ENCODE measurements around the gene C1QTNF5. TPM values are rescaled to one million over a fixed set of nuclear protein-coding genes. Genes with fewer than 3 reads are reported as not detected.
A peak's percentile ranks its signal among the peaks of the same experiment; 100 is the strongest.

Gene C1QTNF5
- total RNA-seq, 4 donors from 2014 or later: 4.0 to 16.0 (median 6.0) TPM

- H3K36me3 ChIP-seq: no peaks in the 10 kb centered on the region
- DNase-seq (no peak), ATAC-seq (no peak)
- intact Hi-C loops (cut with DNase I; ENCODE audit: low total_unique reads) (loop anchor here (5.0 kb wide), 1 partner anchor 172 kb away; the partner anchor contains the start of gene ABCG4), in situ Hi-C loops (cut with MboI; ENCODE audit: low sequenced_read_pairs in 4 of 4) (loop anchor here in 2 of 4 donors (10.0 kb wide), 2 partner anchors 115 to 125 kb away; partner anchors contain the start of gene CBL (in 1 of the 2))
- peak overlapping the region; percentile 68 to 85 (median 85) for H3K27ac ChIP-seq
- H3K9me3 ChIP-seq: no peaks in the 10 kb centered on the region
- peaks cover 38 to 43% of the 10 kb centered on the region in 2 donors for H3K4me1 ChIP-seq
- TF ChIP-seq POLR2A (IDR thresholded peaks at IDR 0.05) (no peak), CTCF (IDR thresholded peaks at IDR 0.05 in 4 of 5, conservative IDR thresholded peaks at IDR 0.05 in 1 of 5) (no peak)
- H3K4me3 ChIP-seq: peak overlapping the region; percentile 37 to 62 (median 53)
- H3K27me3 ChIP-seq: peaks cover 0 to 10% (median 3%) of the 10 kb centered on the region in 3 donors
Observed at GRCh38 chr11:119319700-119320239, 20.9 kb downstream of the C1QTNF5 start.

GRCh38 chr11:119319136-119319699 is 21.5 kb downstream of the C1QTNF5 start:
- Histone ChIP-seq H3K36me3 (no peaks in the 10 kb centered on the region), H3K9me3 (no peaks in the 10 kb centered on the region), H3K27me3 (peaks cover 0 to 10% (median 3%) of the 10 kb centered on the region in 3 donors), H3K4me3 (peak overlapping the region in 2 of 4 donors; percentile 11 to 41), H3K27ac (peak overlapping the region; percentile 68 to 85 (median 85)), H3K4me1 (peaks cover 38 to 43% of the 10 kb centered on the region in 2 donors)
- in situ Hi-C loops (cut with MboI; ENCODE audit: low sequenced_read_pairs in 4 of 4) (no loop called here), intact Hi-C loops (cut with DNase I; ENCODE audit: low total_unique reads) (loop anchor here (5.0 kb wide), 1 partner anchor 172 kb away; the partner anchor contains the start of gene ABCG4)
- ATAC-seq: no peak
- DNase-seq: no peak
- no peak for TF ChIP-seq CTCF (IDR thresholded peaks at IDR 0.05 in 4 of 5, conservative IDR thresholded peaks at IDR 0.05 in 1 of 5)
- TF ChIP-seq POLR2A (IDR thresholded peaks at IDR 0.05): no peak

GRCh38 chr11:119318240-119319135 is 22.2 kb downstream of the C1QTNF5 start:
- no peaks in the 10 kb centered on the region for H3K36me3 ChIP-seq
- H3K4me3 ChIP-seq: no peak overlapping the region
- no peaks in the 10 kb centered on the region for H3K9me3 ChIP-seq
- DNase-seq (no peak), ATAC-seq (peak; percentile 13 to 20)
- TF ChIP-seq POLR2A (IDR thresholded peaks at IDR 0.05) (peak; percentile 25 to 41), CTCF (IDR thresholded peaks at IDR 0.05 in 4 of 5, conservative IDR thresholded peaks at IDR 0.05 in 1 of 5) (no peak)
- in situ Hi-C loops (cut with MboI; ENCODE audit: low sequenced_read_pairs in 4 of 4) (no loop called here), intact Hi-C loops (cut with DNase I; ENCODE audit: low total_unique reads) (loop anchor here (5.0 kb wide), 1 partner anchor 171 kb away; the partner anchor contains the start of gene ABCG4)
- peaks cover 0 to 10% (median 3%) of the 10 kb centered on the region in 3 donors for H3K27me3 ChIP-seq
- H3K27ac ChIP-seq: peak overlapping the region; percentile 68 to 85 (median 85)
- peaks cover 38 to 43% of the 10 kb centered on the region in 2 donors for H3K4me1 ChIP-seq

GRCh38 chr11:119317592-119318239 is 23.0 kb downstream of the C1QTNF5 start:
- in situ Hi-C loops (cut with MboI; ENCODE audit: low sequenced_read_pairs in 4 of 4): no loop called here
- ATAC-seq (no peak), DNase-seq (no peak)
- TF ChIP-seq CTCF (IDR thresholded peaks at IDR 0.05 in 4 of 5, conservative IDR thresholded peaks at IDR 0.05 in 1 of 5) (no peak), POLR2A (IDR thresholded peaks at IDR 0.05) (peak; percentile 28 to 33)
- H3K9me3 ChIP-seq: no peaks in the 10 kb centered on the region
- intact Hi-C loops (cut with DNase I; ENCODE audit: low total_unique reads): loop anchor here (5.0 kb wide), 1 partner anchor 170 kb away; the partner anchor contains the start of gene ABCG4
- peaks cover 0 to 10% (median 3%) of the 10 kb centered on the region in 3 donors for H3K27me3 ChIP-seq
- H3K36me3 ChIP-seq: no peaks in the 10 kb centered on the region
- peaks cover 38 to 43% of the 10 kb centered on the region in 2 donors for H3K4me1 ChIP-seq
- peak overlapping the region; percentile 50 to 70 (median 64) for H3K4me3 ChIP-seq
- H3K27ac ChIP-seq: peak overlapping the region; percentile 68 to 85 (median 85)

All from gastrocnemius medialis (tissue), 4 donors.